Upper lobe of left lung (tissue), 6 donors: ENCODE data around the gene SLC45A3. TPM values are rescaled to one million over a fixed set of nuclear protein-coding genes. Genes with fewer than 3 reads are reported as not detected.
A peak's percentile ranks its signal among the peaks of the same experiment; 100 is the strongest.

Experiments used
- ATAC-seq, 2 donors: fragments of 200-7000 bp; cut with Tn5 transposase; one replicate each; pipeline ENCODE4 v1.9.1; 2022; ENCODE audit warnings: mild to moderate bottlenecking in 2 of 2, moderate library complexity in 2 of 2; ENCODE audit not compliant: low FRiP score in 2 of 2
- DNase-seq, 2 donors: peaks; one replicate each; pipeline ENCODE4 v3.0.0-alpha.2; 2019 to 2020
- H3K27ac ChIP-seq, 4 donors: fragments of 200-600 bp; sonication (generic); one replicate each; pipeline ENCODE4 v1.5.1; 2016 to 2019
- H3K27me3 ChIP-seq, 4 donors: fragments of 200-600 bp; sonication (generic); one replicate each; pipeline ENCODE4 v1.5.1; 2017 to 2019
- H3K36me3 ChIP-seq, 4 donors: fragments of 200-600 bp; sonication (generic); one replicate each; pipeline ENCODE4 v1.5.1; 2016 to 2019
- H3K4me1 ChIP-seq, 4 donors: fragments of 200-600 bp; sonication (generic); one replicate each; pipeline ENCODE4 v1.5.1; 2018 to 2019
- H3K4me3 ChIP-seq, 4 donors: fragments of 200-600 bp; sonication (generic); one replicate each; pipeline ENCODE4 v1.5.1; 2017 to 2019; ENCODE audit warnings: mild to moderate bottlenecking in 2 of 4, moderate library complexity in 1 of 4
- H3K9me3 ChIP-seq, 4 donors: fragments of 200-600 bp; sonication (generic); one replicate each; pipeline ENCODE4 v1.5.1; 2018 to 2019
- EP300 ChIP-seq, 4 donors: sonication (generic); formaldehyde crosslinking; IDR thresholded peaks; one replicate each; pipeline ENCODE4 v1.5.1; 2017; ENCODE audit warnings: antibody characterized with exemption in 4 of 4, control low read depth in 2 of 4
- POLR2A ChIP-seq, 4 donors: fragments of 450-650 bp; IDR thresholded peaks; one replicate each; pipeline ENCODE4 v1.5.1; 2016 to 2017; ENCODE audit warnings: antibody characterized with exemption in 4 of 4, mild to moderate bottlenecking in 2 of 4
- POLR2AphosphoS5 ChIP-seq, 2 donors: sonication (generic); formaldehyde crosslinking; IDR thresholded peaks; one replicate each; pipeline ENCODE4 v1.5.1; 2017; ENCODE audit warnings: antibody characterized with exemption in 2 of 2
- WGBS, 2 donors: methylation state at CpG; one replicate each; pipeline ENCODE4 v1.1.5; 2017 to 2018; 5-methylcytosine and 5-hydroxymethylcytosine counted together
- total RNA-seq, 6 donors: library from RNA; depleted of rRNA in 4 of 6; stranded (reverse); fragments of >200 nt in 4 of 6; gene quantifications; one replicate each; pipeline versions ENCODE4 v1.1.0 to v1.2.1, GENCODE V29; 2016 to 2021
- TF ChIP-seq, protein P1 (sequence below), 6 experiments: fragments of 450-650 bp in 4 of 6; fragments of 200-600 bp in 2 of 6; sonication (generic) in 2 of 6; IDR thresholded peaks; one replicate each; pipeline ENCODE4 v1.5.1; 2016 to 2019; ENCODE audit warnings: antibody characterized with exemption in 6 of 6
- donor health status: DM: no; HTN: no; CAD: no; lungs with moderate emphysema.
- donor health status: DM: no; HTN: yes; CAD: no; lungs with severe emphysema.

The SLC45A3 gene
- total RNA-seq, 6 donors from 2014 or later = 2.1 to 9.9 (median 4.1) TPM

DNA sequence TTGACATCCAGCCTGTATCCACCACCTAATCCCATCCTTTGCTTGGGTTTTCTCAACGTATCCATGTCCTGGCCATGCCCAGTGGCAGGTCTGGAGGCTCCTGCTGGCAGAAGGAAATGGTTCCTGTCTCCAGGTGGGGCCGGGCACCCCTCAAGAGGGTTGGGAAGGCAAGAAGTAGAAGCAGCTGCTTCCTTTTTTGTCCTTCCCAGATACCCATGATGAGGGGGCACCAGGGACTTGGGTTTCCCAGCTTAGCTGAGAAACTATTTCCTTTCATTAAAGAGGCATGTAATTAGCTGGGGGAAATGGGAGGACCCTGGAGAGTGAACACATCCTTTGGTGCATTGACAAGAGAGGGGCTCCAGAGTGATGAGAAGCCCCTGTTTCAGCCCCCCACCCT is 21.1 kb upstream of the SLC45A3 start:
- TF ChIP-seq, protein P1, sequence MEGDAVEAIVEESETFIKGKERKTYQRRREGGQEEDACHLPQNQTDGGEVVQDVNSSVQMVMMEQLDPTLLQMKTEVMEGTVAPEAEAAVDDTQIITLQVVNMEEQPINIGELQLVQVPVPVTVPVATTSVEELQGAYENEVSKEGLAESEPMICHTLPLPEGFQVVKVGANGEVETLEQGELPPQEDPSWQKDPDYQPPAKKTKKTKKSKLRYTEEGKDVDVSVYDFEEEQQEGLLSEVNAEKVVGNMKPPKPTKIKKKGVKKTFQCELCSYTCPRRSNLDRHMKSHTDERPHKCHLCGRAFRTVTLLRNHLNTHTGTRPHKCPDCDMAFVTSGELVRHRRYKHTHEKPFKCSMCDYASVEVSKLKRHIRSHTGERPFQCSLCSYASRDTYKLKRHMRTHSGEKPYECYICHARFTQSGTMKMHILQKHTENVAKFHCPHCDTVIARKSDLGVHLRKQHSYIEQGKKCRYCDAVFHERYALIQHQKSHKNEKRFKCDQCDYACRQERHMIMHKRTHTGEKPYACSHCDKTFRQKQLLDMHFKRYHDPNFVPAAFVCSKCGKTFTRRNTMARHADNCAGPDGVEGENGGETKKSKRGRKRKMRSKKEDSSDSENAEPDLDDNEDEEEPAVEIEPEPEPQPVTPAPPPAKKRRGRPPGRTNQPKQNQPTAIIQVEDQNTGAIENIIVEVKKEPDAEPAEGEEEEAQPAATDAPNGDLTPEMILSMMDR (IDR thresholded peaks at IDR 0.05) = no peak
- TF ChIP-seq POLR2AphosphoS5 (IDR thresholded peaks at IDR 0.05) (no peak), POLR2A (IDR thresholded peaks at IDR 0.05) (no peak), EP300 (IDR thresholded peaks at IDR 0.05) (no peak)
- no peak for DNase-seq
- Histone ChIP-seq H3K9me3 (no peaks in the 10 kb centered on the region), H3K4me1 (no peaks in the 10 kb centered on the region), H3K27me3 (no peaks in the 10 kb centered on the region), H3K27ac (no peak overlapping the region), H3K36me3 (no peaks in the 10 kb centered on the region), H3K4me3 (no peak overlapping the region)
- 47% methylated on average over 2 of the region's 2 CpGs; no CpG with 5 or more reads in 1 of the 2 donors for WGBS, 2 donors
- no peak for ATAC-seq

DNA sequence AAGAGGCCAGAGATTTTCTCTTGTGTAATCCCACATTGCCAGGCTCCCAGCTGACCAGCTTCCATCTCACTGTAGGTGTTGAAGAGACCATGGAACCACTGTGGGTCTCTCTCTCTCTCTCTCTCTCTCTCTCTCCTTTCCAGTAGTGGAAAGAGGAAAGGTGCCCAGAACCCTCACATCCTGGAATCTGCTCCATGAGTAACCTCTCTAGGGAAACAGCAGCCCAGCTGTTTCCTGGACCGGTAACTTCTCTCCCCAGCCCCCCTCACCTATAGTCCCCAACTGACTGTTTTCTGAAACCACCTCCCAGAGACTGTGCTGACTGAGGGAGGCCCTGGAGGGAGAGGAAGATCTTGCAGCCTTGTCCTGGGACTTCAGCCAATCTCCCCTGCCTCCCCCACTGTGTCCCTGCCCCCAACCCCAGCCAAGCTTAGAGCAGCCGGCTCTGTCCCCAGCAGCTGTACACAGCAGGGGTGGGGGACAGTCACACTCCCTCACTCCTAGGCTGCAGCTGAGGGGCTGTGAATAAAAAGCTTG is 20.6 kb upstream of the SLC45A3 start:
- DNase-seq (no peak), ATAC-seq (peak; percentile 10 to 57)
- TF ChIP-seq, protein P1 (IDR thresholded peaks at IDR 0.05) = no peak
- TF ChIP-seq EP300 (IDR thresholded peaks at IDR 0.05) = no peak
- no peak for TF ChIP-seq POLR2A (IDR thresholded peaks at IDR 0.05)
- TF ChIP-seq POLR2AphosphoS5 (IDR thresholded peaks at IDR 0.05) = no peak
- Histone ChIP-seq H3K9me3 (no peaks in the 10 kb centered on the region), H3K4me3 (no peak overlapping the region), H3K4me1 (no peaks in the 10 kb centered on the region), H3K27ac (no peak overlapping the region), H3K36me3 (no peaks in the 10 kb centered on the region), H3K27me3 (no peaks in the 10 kb centered on the region)
- 17 to 29% methylated on average over 1 to 2 of the region's 2 CpGs for WGBS, 2 donors

DNA sequence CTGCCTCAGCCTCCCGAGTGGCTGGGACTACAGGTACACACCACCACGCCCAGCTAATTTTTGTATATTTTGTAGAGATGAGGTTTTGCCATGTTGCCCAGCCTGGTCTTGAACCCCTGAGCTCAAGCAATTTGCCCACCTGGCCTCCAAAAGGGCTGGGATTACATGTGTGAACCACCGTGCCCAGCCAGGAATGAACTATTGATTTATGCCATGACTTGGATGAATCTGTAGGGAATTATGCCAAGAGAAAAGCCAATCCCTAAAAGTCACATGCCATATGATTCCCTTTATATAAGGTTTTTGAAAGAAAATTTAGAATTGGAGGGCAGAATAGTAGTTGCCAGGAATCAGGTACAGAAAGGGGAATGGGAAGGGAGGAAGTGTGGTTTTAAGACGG is 19.1 kb upstream of the SLC45A3 start:
- no peaks in the 10 kb centered on the region for H3K4me1 ChIP-seq
- DNase-seq = no peak
- TF ChIP-seq EP300 (IDR thresholded peaks at IDR 0.05) = no peak
- WGBS, 2 donors = 85 to 89% methylated on average over 4 of the region's 4 CpGs
- no peak for ATAC-seq
- no peaks in the 10 kb centered on the region for H3K27me3 ChIP-seq
- no peak overlapping the region for H3K27ac ChIP-seq
- H3K36me3 ChIP-seq = no peaks in the 10 kb centered on the region
- H3K4me3 ChIP-seq = no peak overlapping the region
- no peaks in the 10 kb centered on the region for H3K9me3 ChIP-seq

DNA sequence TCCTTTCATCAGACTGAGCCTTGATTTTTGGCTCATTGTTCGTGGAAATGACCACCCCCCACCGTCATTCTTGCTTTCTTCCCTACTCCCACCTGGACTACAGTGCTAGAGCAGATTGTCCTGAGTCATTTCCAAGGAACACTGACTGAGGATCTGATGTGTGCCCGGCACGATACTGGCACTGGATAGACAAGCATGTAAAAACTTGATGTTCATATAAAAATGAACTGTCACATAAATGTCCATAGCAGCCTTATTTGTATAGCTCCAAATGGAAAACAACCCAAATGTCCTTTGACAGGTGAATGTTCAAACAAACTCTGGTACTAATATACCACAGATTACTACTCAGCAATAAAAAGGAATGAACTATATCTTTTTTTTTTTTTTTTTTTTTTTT is 18.6 kb upstream of the SLC45A3 start:
- no peak for TF ChIP-seq POLR2AphosphoS5 (IDR thresholded peaks at IDR 0.05)
- no peak for TF ChIP-seq EP300 (IDR thresholded peaks at IDR 0.05)
- H3K9me3 ChIP-seq = no peaks in the 10 kb centered on the region
- DNase-seq (no peak), ATAC-seq (no peak)
- H3K4me3 ChIP-seq = no peak overlapping the region
- H3K4me1 ChIP-seq = no peaks in the 10 kb centered on the region
- WGBS, 2 donors = 93 to 96% methylated on average over 4 of the region's 4 CpGs
- no peaks in the 10 kb centered on the region for H3K36me3 ChIP-seq
- H3K27me3 ChIP-seq = no peaks in the 10 kb centered on the region
- H3K27ac ChIP-seq = no peak overlapping the region

DNA sequence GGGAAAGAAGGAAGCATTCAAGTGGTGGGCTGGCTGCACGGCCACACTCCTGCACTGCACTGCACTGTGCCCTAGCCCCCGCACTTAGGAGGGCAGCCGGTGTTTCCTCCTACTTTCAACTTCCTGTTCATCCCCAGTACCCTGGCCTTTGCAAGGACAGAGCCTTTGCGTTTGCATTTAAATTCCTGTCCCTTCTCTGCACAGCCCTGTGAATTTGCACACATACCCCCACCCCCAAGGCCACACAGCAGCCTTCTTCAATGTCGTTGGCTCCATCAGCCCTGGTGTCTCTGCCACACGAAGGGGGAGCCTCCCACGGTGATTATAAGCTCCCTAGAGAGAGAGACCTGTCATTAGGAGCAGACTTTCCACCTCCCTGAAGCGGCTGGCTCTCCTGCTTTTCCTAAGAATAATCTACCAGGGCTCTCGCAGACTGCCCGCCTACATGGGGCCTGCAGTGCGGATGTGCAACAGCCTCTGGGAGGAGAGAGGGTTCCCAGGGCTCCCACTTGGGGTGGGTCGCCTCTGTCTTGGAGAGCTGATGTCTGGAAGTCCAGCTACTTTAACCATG is 13.2 kb upstream of the SLC45A3 start:
- Histone ChIP-seq H3K4me1 (no peaks in the 10 kb centered on the region), H3K4me3 (no peak overlapping the region), H3K36me3 (no peaks in the 10 kb centered on the region), H3K9me3 (no peaks in the 10 kb centered on the region), H3K27me3 (no peaks in the 10 kb centered on the region), H3K27ac (no peak overlapping the region)
- DNase-seq (no peak), ATAC-seq (no peak)
- WGBS, 2 donors = 37 to 42% methylated on average over 8 to 12 of the region's 12 CpGs
- TF ChIP-seq POLR2AphosphoS5 (IDR thresholded peaks at IDR 0.05) (no peak), EP300 (IDR thresholded peaks at IDR 0.05) (no peak), POLR2A (IDR thresholded peaks at IDR 0.05) (no peak)
- TF ChIP-seq, protein P1 (IDR thresholded peaks at IDR 0.05) = no peak

DNA sequence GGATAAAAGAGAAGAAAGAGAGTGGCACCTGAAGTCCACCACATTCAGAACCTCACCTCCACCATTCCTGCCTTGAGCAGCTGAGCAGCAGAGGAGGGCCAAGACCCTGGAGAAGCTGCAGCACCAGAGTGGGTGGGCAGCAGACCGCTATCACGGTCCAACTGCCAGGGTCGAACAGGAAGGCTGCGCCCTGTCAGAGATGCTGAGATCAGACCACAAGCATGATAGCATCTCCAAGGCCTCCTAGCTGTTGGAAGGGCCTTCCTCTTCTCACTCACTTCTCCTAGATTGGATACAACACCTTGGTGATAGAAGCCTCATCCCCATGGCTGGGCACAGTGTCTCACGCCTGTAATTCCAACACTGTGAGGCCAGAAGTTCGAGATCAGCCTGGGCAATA is 12.1 kb upstream of the SLC45A3 start:
- Histone ChIP-seq H3K36me3 (no peaks in the 10 kb centered on the region), H3K9me3 (no peaks in the 10 kb centered on the region), H3K27me3 (no peaks in the 10 kb centered on the region), H3K27ac (no peak overlapping the region), H3K4me3 (no peak overlapping the region), H3K4me1 (no peaks in the 10 kb centered on the region)
- no peak for DNase-seq
- ATAC-seq = no peak
- 85 to 97% methylated on average over 3 to 6 of the region's 6 CpGs for WGBS, 2 donors
- TF ChIP-seq EP300 (IDR thresholded peaks at IDR 0.05) = no peak
- TF ChIP-seq POLR2A (IDR thresholded peaks at IDR 0.05) = no peak
- TF ChIP-seq, protein P1 (IDR thresholded peaks at IDR 0.05) = no peak
- TF ChIP-seq POLR2AphosphoS5 (IDR thresholded peaks at IDR 0.05) = no peak
